HT1080 (cell line): Measurements from ENCODE around the gene MITD1. TPM values are rescaled to one million over a fixed set of nuclear protein-coding genes. Genes with fewer than 3 reads are reported as not detected.
"Not testable (repeated sequence)": the region's sequence is repeated elsewhere in the genome, so short reads cannot be mapped to it uniquely, and the experiment has no call there.

Experiments
- DNase-seq: peaks from one replicate; pipeline ENCODE4 v3.0.0-alpha.2; 2015; ENCODE audit warnings: low read depth
- polyA plus RNA-seq, 2 experiments: library from polyadenylated mRNA; depleted of rRNA; stranded (reverse); fragments of >200 nt; gene quantifications; 2 replicates each; pipeline ENCODE4 v1.2.3, GENCODE V29; 2015
- total RNA-seq: library from RNA; depleted of rRNA; stranded (reverse); fragments of >200 nt; shearing (Covaris generic); gene quantifications from 2 replicates; pipeline ENCODE4 v1.2.3, GENCODE V29; 2014; rRNA removed

Gene MITD1
- 21.0 and 21.4 TPM in 2 replicates for total RNA-seq
- polyA plus RNA-seq (2015; cell fraction: cytosol; rRNA removed): 26.7 and 28.9 TPM in 2 replicates
- polyA plus RNA-seq (2015; cell fraction: nucleus; rRNA removed): 50.6 and 58.2 TPM in 2 replicates

DNA sequence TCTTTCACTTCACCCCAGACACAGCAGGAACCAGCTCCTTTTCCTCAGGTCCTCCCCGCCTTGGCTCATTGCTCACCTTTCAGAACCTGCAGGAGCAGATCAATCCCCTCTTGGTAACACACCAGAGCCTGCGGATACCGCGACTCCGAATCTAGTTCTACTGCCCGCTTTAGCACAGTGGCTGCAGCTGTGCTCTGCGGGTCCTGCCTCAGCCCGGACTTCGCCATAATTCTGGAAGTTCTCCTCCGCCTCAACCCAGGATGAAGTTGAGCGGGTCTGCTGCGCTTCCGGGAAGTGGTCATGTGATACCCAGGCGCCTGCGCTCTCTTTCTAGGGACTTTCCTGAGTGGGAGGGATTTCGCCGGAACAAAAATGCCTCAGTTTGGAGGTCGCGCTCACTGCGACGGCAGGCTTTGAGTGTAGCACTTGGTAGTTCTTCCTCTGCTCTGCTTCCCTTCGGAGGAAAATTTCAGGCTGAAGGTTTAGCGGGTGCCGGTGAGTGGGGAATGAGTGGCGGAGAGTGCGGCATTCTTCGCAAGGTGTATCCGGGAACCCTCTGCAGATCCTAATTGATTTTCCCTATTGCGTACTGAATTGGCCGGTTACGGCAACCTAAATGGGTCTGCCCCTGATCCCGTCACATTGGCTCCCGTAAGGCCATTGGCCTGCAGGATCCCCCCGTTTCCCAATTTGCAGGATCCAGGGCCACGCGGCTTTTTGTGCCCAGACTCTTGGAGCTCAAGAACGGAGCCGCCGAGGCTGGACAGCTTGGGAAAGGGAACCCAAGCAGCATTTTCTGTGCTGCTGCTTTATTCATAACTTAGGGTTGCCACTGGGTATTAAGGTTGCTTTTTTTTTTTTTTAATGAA, at the start of gene MITD1, which contains the start of gene MRPL30:
TSS of gene MITD1 (minus strand) at position 304 of the 869 bp plus-strand sequence. CDS start at position 227, 77 bp downstream.
TSS of gene MRPL30 (plus strand) at position 430 of the 869 bp plus-strand sequence. CDS start 5,020 bp downstream, outside the sequence.
- peak; percentile 93 for DNase-seq

- no peak for DNase-seq
These were observed 37.2 kb upstream of the MITD1 start for GRCh38 chr2:99217929-99218501.

GRCh38 chr2:99216096-99216495, 35.2 kb upstream of the MITD1 start:
- DNase-seq: no peak

DNA sequence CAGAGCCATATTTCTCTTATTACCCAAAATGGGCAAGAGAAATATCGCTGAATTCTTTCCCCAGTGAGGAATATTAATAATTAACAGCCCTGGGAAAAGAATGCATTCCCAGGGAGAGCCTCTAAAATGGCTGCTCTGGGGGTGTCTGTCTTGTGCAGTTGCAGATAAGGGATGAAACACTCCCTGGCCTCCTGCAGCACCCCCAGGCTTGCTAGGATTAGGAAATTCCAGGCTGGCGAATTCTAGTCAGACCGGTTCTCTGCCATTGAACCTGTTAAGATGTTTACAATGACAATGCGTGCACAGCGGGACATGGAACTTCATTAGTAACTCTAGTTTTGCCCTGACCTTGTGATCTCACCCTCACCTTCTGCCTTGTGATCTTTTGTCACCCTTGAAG, 24.6 kb upstream of the MITD1 start:
- DNase-seq: no peak

DNA sequence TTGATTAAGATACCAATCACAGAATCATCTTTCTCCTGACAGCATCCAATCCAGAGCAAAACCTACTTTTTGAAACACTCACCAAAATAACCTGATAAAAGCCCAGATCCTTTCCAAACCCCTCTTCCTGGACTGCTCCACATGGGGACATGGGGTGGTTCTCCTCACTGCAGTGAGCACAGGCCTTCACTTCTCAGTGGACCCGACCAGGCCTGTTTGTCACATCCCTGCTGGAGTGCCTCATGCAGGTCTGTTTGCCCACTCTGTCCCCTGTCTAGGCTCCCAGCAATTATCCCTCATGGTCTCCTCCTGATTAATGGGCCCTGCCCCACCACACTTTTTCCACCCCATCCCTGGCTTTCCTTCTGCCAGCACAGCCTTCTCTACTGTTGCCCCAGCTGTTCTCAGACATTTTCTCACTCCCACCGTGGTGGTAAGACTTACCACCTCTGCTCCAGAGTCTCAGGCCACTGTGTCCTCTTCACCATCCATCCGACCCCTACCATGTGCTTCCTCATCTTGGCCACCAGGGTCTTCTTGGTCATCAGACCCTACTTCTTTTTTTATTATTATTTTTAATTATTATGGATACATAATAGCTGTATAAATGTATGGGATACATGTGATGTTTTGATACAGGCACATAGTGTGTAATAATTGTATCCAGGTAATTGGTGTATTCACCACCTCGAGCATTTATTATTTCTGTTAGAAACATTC, 21.3 kb upstream of the MITD1 start:
- no peak for DNase-seq

- no peak for DNase-seq
These were observed 19.4 kb upstream of the MITD1 start for GRCh38 chr2:99200076-99200800.

DNA sequence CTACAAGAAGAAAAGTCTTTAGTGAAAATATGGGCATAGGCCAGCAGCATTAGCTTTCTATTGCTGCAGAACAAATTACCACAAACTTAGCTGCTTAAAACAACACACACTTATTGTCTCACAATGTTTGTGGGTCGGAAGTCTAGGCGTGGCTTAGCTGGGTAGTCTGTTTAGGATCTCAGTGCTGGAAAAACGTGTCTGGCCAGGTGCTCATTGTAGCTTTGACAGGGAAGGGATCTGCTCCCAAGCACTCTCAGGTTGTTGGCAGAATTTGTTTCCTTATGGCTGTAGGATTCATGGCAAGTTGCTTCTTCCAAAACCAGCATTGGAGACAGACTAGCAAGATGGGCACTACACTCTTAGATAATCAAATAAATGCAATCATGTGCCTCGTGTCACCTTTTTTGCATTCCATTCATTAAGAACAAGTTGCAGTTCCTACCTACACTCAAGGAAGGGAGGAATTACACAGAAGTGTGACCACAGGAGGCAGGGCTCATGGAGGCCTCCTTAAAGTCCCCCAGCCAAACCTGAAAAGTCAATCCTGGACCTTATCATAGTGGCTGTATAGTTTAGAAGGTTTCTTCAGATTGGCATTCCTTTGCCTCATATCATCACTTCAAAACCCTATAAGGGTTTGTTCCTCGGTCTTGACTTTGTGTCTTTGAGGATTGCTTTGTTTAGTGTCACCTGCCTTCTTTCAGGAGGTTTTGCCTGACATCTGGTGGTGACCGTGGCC, 17.4 kb upstream of the MITD1 start:
- no peak for DNase-seq

DNA sequence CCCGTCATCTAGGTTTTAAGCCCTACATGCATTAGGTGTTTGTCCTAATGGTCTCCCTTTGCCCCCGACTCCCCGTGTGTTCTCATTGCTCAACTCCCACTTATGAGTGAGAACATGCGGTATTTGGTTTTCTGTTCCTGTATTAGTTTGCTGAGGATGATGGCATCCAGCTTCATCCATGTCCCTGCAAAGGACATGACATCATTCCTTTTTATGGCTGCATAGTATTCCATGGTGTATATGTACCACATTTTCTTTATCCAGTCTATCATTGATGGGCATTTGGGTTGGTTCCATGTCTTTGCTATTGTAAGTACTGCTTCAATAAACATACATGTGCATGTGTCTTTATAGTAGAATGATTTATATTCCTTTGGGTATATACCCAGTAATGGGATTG, 11.5 kb upstream of the MITD1 start:
- not testable (repeated sequence) for DNase-seq

DNA sequence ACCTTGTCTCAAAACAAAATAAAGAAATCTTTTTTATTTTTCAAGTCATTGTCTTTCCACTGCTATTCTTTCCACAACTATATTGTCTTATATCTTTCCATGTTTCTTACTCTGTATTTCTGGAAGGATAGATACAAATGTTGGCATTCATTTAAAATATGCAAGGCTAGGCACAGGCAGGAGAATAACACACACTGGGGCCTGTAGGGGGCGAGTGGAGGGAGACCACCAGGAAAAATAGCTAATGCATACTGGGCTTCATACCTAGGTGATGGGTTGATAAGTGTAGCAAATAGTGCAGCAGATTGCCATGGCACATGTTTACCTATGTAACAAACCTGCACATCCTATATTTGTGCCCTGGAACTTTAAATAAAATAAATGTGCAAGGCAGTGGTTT, 9.7 kb upstream of the MITD1 start:
- DNase-seq: no peak

- no peak for DNase-seq
These were observed 7.5 kb upstream of the MITD1 start for GRCh38 chr2:99188357-99188756.

DNA sequence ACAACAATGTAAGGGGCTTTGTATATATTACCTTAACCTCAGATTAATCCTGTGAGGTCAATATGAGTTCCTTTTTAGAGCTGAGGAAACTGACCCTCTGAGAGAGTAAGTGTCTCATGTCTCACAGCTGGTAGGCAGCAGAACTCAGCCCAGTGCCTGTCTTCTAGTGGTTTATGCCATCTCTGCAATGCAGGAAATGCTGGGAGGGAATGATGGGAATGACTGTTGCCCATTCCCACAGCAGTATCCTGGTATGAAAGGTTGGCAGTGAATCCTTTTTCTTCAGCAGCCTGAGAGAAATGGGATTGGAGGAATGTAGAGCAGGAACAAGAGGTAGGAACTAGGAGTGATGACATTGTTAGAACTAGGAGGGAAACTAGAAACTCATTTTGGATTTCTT, 6.2 kb upstream of the MITD1 start:
- peak; percentile 11 for DNase-seq

- DNase-seq: no peak
These were observed 4.0 kb upstream of the MITD1 start for GRCh38 chr2:99184811-99185210.

DNA sequence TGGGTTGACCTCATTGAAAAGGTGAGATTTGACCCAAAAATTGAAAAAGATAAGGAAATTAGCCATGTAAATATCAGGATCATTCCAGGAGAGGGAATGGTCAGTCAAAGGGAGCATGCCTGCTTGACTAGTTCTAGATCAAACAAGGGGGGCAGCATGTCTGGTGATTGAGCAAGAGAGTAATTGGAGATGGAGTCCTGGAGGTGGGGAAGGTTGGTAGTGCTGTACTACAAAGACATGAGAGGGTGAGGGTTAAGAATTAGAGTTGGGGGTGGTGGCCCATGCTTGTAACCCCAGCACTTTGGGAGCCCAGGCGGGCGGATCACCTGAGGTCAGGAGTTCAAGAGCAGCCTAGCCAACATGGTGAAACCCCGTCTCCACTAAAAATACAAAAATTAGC, 2.2 kb upstream of the MITD1 start:
- no peak for DNase-seq

- no peak for DNase-seq
These were observed 754 bp upstream of the MITD1 start for GRCh38 chr2:99181624-99182000.

GRCh38 chr2:99171377-99172140, 9.3 kb downstream of the MITD1 start:
- DNase-seq: no peak

DNA sequence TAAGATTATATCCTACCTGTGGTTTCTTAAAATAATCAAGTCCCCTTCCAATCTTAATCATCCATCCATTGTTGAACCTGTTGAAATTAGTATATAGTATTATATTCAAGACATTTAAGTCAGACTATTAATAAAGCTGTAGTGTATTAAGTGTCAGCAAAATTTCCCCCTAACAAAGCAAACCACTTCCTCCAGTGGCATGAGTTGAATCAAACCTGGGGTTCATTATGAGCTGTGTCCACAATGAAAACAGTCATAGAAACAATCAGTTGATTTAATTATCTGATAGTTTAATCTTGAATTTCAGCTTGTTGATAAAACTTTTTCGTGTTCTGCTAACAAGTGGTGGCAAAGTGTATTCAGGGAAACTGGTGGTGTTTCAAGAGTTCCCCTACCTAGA, 11.3 kb downstream of the MITD1 start:
- DNase-seq: no peak

- no peak for DNase-seq
These were observed 14.6 kb downstream of the MITD1 start for GRCh38 chr2:99166218-99166617.

- DNase-seq: no peak
These were observed 21.3 kb downstream of the MITD1 start for GRCh38 chr2:99159594-99159993.

DNA sequence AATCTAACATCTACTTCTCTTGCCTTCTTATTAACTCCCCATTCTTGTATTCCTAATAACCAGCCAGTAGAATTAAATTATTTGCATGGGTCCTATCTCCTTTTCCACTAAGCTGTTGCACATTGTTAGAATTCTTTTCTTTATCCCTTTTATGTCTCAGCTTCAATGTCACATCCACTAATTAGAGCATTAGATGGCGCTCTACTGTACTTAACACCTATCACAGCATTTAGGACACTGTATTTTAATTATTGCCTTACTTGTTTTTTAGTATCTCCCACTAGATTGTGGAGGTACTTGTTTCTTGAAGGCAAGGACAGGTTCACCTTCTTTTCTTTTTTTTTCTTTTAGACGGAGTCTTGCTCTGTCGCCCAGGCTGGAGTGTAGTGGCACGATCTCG, 22.3 kb downstream of the MITD1 start:
- DNase-seq: no peak

DNA sequence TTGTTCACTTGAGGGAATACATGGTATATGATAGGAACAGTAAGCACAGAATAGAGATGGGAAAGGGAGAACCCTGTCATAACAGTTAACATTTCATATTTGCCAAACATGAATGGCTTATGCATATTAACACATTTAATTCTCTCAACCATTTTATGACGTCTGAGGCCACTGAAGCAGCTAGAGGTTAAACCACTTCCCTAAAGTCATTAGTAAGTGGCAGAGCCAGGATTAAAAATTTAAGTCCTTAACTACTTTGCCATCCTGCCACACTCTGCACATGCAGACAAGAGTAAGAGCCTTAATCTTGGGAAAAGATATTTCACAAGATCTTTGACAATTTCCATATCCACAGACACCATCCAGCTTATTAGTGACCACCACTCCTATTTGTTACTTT, 24.0 kb downstream of the MITD1 start:
- no peak for DNase-seq
